ENCODE data around the gene ADAT3. TPM values are rescaled to one million over a fixed set of nuclear protein-coding genes. Genes with fewer than 3 reads are reported as not detected.

The ADAT3 gene
- total RNA-seq, 4 donors from 2014 or later = 4.7 to 20.4 (median 11.1) TPM

DNA sequence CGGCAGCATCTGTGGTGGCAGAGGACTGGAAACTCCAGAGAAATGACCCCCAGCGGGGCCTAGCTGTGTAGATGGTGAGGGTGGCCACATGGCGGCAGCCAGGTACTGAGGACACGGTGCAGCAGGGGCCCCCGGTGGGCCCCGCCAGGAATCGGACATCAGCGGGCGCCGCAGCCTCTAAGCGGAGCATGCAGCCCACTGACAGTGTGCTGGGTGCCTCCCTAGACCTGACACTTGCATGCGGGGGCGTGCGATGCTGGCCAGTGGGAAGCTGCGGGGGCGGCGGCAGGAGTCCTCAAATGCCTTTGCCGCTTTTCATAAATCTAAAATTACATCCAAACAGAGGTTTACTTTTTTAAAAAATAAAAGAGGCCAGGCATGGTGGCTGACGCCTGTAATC lies 16.1 kb downstream of the ADAT3 start:
- H3K9me3 ChIP-seq = no peaks in the 10 kb centered on the region
- intact Hi-C loops (cut with DNase I) = no loop called here
- no peaks in the 10 kb centered on the region for H3K4me1 ChIP-seq
- peaks cover 19 to 97% (median 27%) of the 10 kb centered on the region in 3 donors for H3K36me3 ChIP-seq
- 98% methylated on average over 18 of the region's 19 CpGs for WGBS, 2 donors
- no peak for DNase-seq
- TF ChIP-seq POLR2A (IDR thresholded peaks at IDR 0.05) = no peak
- TF ChIP-seq, protein P1, sequence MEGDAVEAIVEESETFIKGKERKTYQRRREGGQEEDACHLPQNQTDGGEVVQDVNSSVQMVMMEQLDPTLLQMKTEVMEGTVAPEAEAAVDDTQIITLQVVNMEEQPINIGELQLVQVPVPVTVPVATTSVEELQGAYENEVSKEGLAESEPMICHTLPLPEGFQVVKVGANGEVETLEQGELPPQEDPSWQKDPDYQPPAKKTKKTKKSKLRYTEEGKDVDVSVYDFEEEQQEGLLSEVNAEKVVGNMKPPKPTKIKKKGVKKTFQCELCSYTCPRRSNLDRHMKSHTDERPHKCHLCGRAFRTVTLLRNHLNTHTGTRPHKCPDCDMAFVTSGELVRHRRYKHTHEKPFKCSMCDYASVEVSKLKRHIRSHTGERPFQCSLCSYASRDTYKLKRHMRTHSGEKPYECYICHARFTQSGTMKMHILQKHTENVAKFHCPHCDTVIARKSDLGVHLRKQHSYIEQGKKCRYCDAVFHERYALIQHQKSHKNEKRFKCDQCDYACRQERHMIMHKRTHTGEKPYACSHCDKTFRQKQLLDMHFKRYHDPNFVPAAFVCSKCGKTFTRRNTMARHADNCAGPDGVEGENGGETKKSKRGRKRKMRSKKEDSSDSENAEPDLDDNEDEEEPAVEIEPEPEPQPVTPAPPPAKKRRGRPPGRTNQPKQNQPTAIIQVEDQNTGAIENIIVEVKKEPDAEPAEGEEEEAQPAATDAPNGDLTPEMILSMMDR (IDR thresholded peaks at IDR 0.05) = no peak
- no peak overlapping the region for H3K27ac ChIP-seq
- H3K4me3 ChIP-seq = no peak overlapping the region
- no peaks in the 10 kb centered on the region for H3K27me3 ChIP-seq

- TF ChIP-seq, protein P1 (IDR thresholded peaks at IDR 0.05) = no peak
- no peak for TF ChIP-seq POLR2A (IDR thresholded peaks at IDR 0.05)
- 80 to 93% methylated on average over 13 to 14 of the region's 15 CpGs for WGBS, 2 donors
- Histone ChIP-seq H3K27ac (no peak overlapping the region), H3K9me3 (no peaks in the 10 kb centered on the region), H3K27me3 (no peaks in the 10 kb centered on the region), H3K4me3 (no peak overlapping the region), H3K36me3 (peaks cover 19 to 92% (median 27%) of the 10 kb centered on the region in 3 donors), H3K4me1 (no peaks in the 10 kb centered on the region)
- intact Hi-C loops (cut with DNase I) = no loop called here
- DNase-seq = no peak
These were observed 16.6 kb downstream of the ADAT3 start for GRCh38 chr19:1921825-1922224.

- H3K27ac ChIP-seq = no peak overlapping the region
- TF ChIP-seq POLR2A (IDR thresholded peaks at IDR 0.05) = no peak
- TF ChIP-seq, protein P1 (IDR thresholded peaks at IDR 0.05) = no peak
- 92 to 98% methylated on average over 13 to 23 of the region's 23 CpGs for WGBS, 2 donors
- intact Hi-C loops (cut with DNase I) = no loop called here
- no peaks in the 10 kb centered on the region for H3K9me3 ChIP-seq
- DNase-seq = no peak
- peaks cover 19 to 84% (median 24%) of the 10 kb centered on the region in 3 donors for H3K36me3 ChIP-seq
- H3K4me1 ChIP-seq = no peaks in the 10 kb centered on the region
- no peaks in the 10 kb centered on the region for H3K27me3 ChIP-seq
- no peak overlapping the region for H3K4me3 ChIP-seq
These were observed 17.6 kb downstream of the ADAT3 start for GRCh38 chr19:1922803-1923202.

DNA sequence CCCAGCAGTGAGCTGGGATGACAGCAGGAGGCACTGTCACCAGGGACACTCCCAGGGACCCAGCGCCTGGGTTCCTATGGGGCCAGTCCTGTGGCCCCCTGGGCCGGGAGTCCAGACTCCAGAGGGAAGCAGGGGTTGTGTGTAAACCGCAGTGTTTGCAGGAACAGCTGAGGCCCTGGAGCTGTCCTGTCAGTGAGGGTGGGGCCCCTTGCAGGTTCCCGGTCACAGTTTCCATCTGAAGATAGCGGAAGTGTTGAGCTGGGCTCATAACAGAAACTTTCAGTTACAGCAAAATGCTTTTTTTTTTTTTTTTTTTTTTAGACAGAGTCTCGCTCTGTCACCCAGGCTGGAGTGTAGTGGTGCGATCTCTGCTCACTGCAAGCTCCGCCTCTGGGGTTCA lies 18.1 kb downstream of the ADAT3 start:
- no peaks in the 10 kb centered on the region for H3K9me3 ChIP-seq
- H3K4me3 ChIP-seq = no peak overlapping the region
- no peaks in the 10 kb centered on the region for H3K4me1 ChIP-seq
- 80 to 81% methylated on average over 5 to 7 of the region's 8 CpGs for WGBS, 2 donors
- TF ChIP-seq POLR2A (IDR thresholded peaks at IDR 0.05) = no peak
- TF ChIP-seq, protein P1 (IDR thresholded peaks at IDR 0.05) = no peak
- DNase-seq = no peak
- no peak overlapping the region for H3K27ac ChIP-seq
- H3K27me3 ChIP-seq = no peaks in the 10 kb centered on the region
- peaks cover 19 to 79% (median 19%) of the 10 kb centered on the region in 3 donors for H3K36me3 ChIP-seq
- intact Hi-C loops (cut with DNase I) = no loop called here

DNA sequence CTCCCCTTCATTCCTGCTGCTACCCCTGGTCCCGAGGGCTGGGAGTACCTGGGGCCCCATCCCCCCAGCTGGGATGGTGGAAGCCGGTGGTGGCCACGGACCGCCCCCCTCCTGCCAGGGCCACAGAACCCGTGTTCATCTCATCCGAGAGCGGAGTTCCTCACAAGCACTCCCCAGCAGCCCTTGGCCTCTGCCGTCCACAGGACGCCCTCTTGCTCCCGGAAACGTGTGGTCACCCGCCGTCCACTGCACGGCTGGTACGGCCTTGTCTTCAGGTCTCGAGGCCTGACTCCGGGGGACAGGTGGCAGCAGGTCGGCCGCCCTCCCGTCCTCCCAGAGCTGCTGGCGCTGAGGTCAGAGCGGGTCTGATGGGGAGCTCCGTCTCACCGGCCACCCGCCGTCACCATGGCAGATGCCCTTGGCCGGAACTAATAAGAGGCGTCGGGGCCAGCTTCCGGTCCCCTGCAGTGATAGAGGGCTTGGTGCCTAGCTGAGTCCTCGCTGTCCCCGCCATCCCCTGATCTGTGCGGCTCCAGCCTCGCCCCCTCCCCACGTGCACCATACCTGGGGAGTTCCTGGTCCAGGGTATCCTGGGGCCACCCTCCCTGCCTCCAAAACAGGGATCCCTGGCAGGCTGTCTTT lies 19.2 kb downstream of the ADAT3 start:
- 85% methylated on average over 5 of the region's 35 CpGs; no CpG with 5 or more reads in 1 of the 2 donors for WGBS, 2 donors
- H3K36me3 ChIP-seq = peaks cover 12 to 68% (median 19%) of the 10 kb centered on the region in 3 donors
- TF ChIP-seq, protein P1 (IDR thresholded peaks at IDR 0.05) = no peak
- no peak for TF ChIP-seq POLR2A (IDR thresholded peaks at IDR 0.05)
- H3K27me3 ChIP-seq = no peaks in the 10 kb centered on the region
- H3K9me3 ChIP-seq = no peaks in the 10 kb centered on the region
- H3K4me1 ChIP-seq = peaks cover 0 to 7% (median 0%) of the 10 kb centered on the region in 3 donors
- DNase-seq = no peak
- H3K4me3 ChIP-seq = no peak overlapping the region
- no peak overlapping the region for H3K27ac ChIP-seq
- intact Hi-C loops (cut with DNase I) = no loop called here

Measured in esophagus squamous epithelium (tissue), 5 donors.